OCI-LY7 (cell line): ENCODE data around the gene SGTA. TPM values are rescaled to one million over a fixed set of nuclear protein-coding genes. Genes with fewer than 3 reads are reported as not detected.

Source experiments
- BruUV-seq: library from RNA; stranded (reverse); fragments of 400-500 nt; replicated peaks from 2 replicates; lab custom pipeline; 2021; lab: Mats Ljungman, UMichigan
- CTCF ChIA-PET: fragments of 300-600 bp; sonication (Branson Sonifier 250); formaldehyde crosslinking; loops from one replicate; lab custom pipeline; 2022; ENCODE audit warnings: antibody characterized with exemption; ENCODE audit not compliant: unreplicated experiment; lab: Charles Lee
- POLR2A ChIA-PET: fragments of 300-600 bp; sonication (Branson Sonifier 250); formaldehyde crosslinking; loops from one replicate; lab custom pipeline; 2022; ENCODE audit warnings: antibody characterized with exemption; lab: Charles Lee
- DNase-seq: peaks from one replicate; pipeline ENCODE4 v3.0.0-alpha.2; 2015; ENCODE audit warnings: low spot score
- H2AFZ ChIP-seq: fragments of 200-600 bp; sonication (generic), shearing (Covaris generic); 2 replicates; pipeline ENCODE4 v1.6.1; 2014; ENCODE audit warnings: mild to moderate bottlenecking, antibody characterized with exemption, low read length, moderate library complexity
- H3K27ac ChIP-seq: fragments of 200-600 bp; sonication (generic); 2 replicates; pipeline ENCODE4 v1.5.1; 2014; ENCODE audit warnings: mixed run types, low read depth, mild to moderate bottlenecking, moderate library complexity, low read length, inconsistent platforms; ENCODE audit not compliant: poor library complexity, severe bottlenecking
- H3K36me3 ChIP-seq: fragments of 200-600 bp; sonication (generic); 2 replicates; pipeline ENCODE4 v1.6.1; 2014; ENCODE audit warnings: mild to moderate bottlenecking, antibody characterized with exemption, low read length, moderate library complexity, mixed read lengths; ENCODE audit not compliant: insufficient read depth
- H3K4me1 ChIP-seq: fragments of 200-600 bp; sonication (generic); 2 replicates; pipeline ENCODE4 v1.5.1; 2014; ENCODE audit warnings: mild to moderate bottlenecking, low read length; ENCODE audit not compliant: insufficient read depth, poor library complexity, severe bottlenecking
- H3K4me2 ChIP-seq: fragments of 200-600 bp; sonication (generic); 2 replicates; pipeline ENCODE4 v1.6.1; 2014; ENCODE audit warnings: mild to moderate bottlenecking, low read length
- H3K4me3 ChIP-seq: fragments of 200-600 bp; sonication (generic); 2 replicates; pipeline ENCODE4 v1.5.1; 2014; ENCODE audit warnings: mild to moderate bottlenecking, low read depth, low read length; ENCODE audit not compliant: poor library complexity, severe bottlenecking
- H3K79me2 ChIP-seq: fragments of 200-600 bp; sonication (generic); 2 replicates; pipeline ENCODE4 v1.6.1; 2016; ENCODE audit warnings: low read depth, mild to moderate bottlenecking, low read length, moderate library complexity, mixed read lengths; ENCODE audit not compliant: insufficient read depth
- H3K9me2 ChIP-seq: fragments of 200-600 bp; sonication (generic); 2 replicates; pipeline ENCODE4 v1.6.1; 2016; ENCODE audit warnings: mild to moderate bottlenecking, low read length, mixed read lengths; ENCODE audit not compliant: insufficient read depth
- H3K9me3 ChIP-seq: fragments of 200-600 bp; sonication (generic); 2 replicates; pipeline ENCODE4 v1.6.1; 2014; ENCODE audit warnings: mild to moderate bottlenecking, mixed run types, low read length, mixed read lengths
- H4K20me1 ChIP-seq: fragments of 200-600 bp; sonication (generic); 2 replicates; pipeline ENCODE4 v1.6.1; 2014; ENCODE audit warnings: mild to moderate bottlenecking, antibody characterized with exemption, low read length, moderate library complexity, mixed read lengths; ENCODE audit not compliant: insufficient read depth
- EZH2phosphoT487 ChIP-seq: fragments of 200-600 bp; sonication (generic); IDR thresholded peaks from 2 replicates; pipeline ENCODE4 v1.6.1; 2018; ENCODE audit warnings: low read depth, borderline replicate concordance, mild to moderate bottlenecking, mixed run types, antibody characterized with exemption, low read length, moderate library complexity, mixed read lengths
- intact Hi-C: fragments of 100-400 bp; cut with micrococcal nuclease; formaldehyde crosslinking; loops from one replicate; pipeline ENCODE4 v1.10.0; 2022; ENCODE audit not compliant: unreplicated experiment
- total RNA-seq, 2 experiments: library from RNA; depleted of rRNA in 1 of 2; stranded (reverse); fragments of >200 nt in 1 of 2; shearing (Covaris generic) in 1 of 2; gene quantifications; 2 replicates each; pipeline ENCODE4 v1.2.3, GENCODE V29; 2014 to 2022
- TF ChIP-seq, protein P1 (sequence below): fragments of 200-600 bp; sonication (generic); conservative IDR thresholded peaks from 2 replicates; pipeline ENCODE4 v1.5.1; 2014; ENCODE audit warnings: mild to moderate bottlenecking, antibody characterized with exemption, low read length, moderate library complexity, mixed read lengths

SGTA gene
- total RNA-seq, 2 experiments from 2014 or later = 68.2 to 82.4 TPM

DNA sequence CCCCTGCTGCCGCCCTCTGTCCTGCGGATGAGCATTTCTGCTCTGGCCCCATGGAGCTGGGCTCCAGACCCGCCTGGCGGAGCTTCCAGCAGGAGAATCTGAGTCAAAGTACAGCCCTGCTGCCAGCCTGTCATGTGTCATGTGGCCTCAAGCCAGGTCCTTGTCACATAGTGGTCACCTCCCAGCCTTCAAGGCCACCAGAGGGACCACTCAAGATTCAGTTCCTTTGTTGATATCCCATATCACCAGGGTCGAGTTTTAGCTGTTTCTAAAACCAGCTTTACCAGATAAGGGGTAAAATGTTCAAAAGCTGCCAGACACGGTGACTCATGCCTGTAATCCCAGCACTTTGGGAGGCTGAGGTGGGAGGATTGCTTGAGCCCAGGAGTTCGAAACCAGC, 15.7 kb upstream of the SGTA start:
- H2AFZ ChIP-seq = no peak overlapping the region
- no TSS peak for BruUV-seq
- DNase-seq = no peak
- peaks cover 96% of the 10 kb centered on the region for H3K36me3 ChIP-seq
- ChIA-PET CTCF (no interaction called here), POLR2A (no interaction called here)
- H4K20me1 ChIP-seq = no peaks in the 10 kb centered on the region; the same call in 1 of the 2 replicates
- H3K4me2 ChIP-seq = no peak overlapping the region
- intact Hi-C loops = no loop called here
- H3K4me1 ChIP-seq = no peaks in the 10 kb centered on the region
- TF ChIP-seq EZH2phosphoT487 = no peak
- TF ChIP-seq, protein P1, sequence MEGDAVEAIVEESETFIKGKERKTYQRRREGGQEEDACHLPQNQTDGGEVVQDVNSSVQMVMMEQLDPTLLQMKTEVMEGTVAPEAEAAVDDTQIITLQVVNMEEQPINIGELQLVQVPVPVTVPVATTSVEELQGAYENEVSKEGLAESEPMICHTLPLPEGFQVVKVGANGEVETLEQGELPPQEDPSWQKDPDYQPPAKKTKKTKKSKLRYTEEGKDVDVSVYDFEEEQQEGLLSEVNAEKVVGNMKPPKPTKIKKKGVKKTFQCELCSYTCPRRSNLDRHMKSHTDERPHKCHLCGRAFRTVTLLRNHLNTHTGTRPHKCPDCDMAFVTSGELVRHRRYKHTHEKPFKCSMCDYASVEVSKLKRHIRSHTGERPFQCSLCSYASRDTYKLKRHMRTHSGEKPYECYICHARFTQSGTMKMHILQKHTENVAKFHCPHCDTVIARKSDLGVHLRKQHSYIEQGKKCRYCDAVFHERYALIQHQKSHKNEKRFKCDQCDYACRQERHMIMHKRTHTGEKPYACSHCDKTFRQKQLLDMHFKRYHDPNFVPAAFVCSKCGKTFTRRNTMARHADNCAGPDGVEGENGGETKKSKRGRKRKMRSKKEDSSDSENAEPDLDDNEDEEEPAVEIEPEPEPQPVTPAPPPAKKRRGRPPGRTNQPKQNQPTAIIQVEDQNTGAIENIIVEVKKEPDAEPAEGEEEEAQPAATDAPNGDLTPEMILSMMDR = no peak
- H3K9me3 ChIP-seq = no peaks in the 10 kb centered on the region
- H3K4me3 ChIP-seq = no peak overlapping the region
- H3K9me2 ChIP-seq = no peaks in the 10 kb centered on the region
- H3K79me2 ChIP-seq = no peaks in the 10 kb centered on the region
- no peak overlapping the region for H3K27ac ChIP-seq

DNA sequence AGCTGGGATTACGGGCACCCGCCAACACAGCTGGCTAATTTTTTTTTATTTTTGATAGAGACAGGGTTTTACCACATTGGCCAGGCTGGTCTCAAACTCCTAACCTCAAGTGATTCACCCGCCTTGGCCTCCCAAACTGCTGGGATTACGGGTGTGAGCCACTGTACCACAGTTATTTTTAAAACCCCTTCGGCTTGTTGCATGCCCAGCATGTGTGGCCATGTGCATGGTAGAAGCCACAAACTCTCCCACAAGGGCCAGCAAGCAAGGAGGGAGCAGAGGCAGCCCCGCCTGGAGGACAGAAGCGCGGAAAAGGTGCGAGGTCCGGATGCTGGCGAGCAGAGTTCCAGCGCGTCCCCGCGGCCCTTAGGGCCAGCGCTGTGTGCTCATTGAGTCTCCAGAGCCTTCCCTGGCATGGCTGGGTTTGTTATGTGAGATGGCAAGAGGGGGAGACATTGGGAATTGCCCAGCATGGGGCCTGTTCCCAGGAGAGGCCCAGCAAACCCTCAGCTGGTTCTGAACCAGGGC, 15.1 kb upstream of the SGTA start:
- H3K4me2 ChIP-seq = no peak overlapping the region
- no TSS peak for BruUV-seq
- no peaks in the 10 kb centered on the region for H3K4me1 ChIP-seq
- H3K9me3 ChIP-seq = no peaks in the 10 kb centered on the region
- no peak overlapping the region for H3K4me3 ChIP-seq
- DNase-seq = no peak
- CTCF ChIA-PET = no interaction called here
- no peaks in the 10 kb centered on the region for H3K9me2 ChIP-seq
- no peak overlapping the region for H3K27ac ChIP-seq
- H2AFZ ChIP-seq = no peak overlapping the region
- TF ChIP-seq, protein P1 = no peak
- no peak for TF ChIP-seq EZH2phosphoT487
- intact Hi-C loops = no loop called here
- POLR2A ChIA-PET = no interaction called here
- no peaks in the 10 kb centered on the region for H3K79me2 ChIP-seq
- no peaks in the 10 kb centered on the region; the same call in 1 of the 2 replicates for H4K20me1 ChIP-seq
- H3K36me3 ChIP-seq = peaks cover 96% of the 10 kb centered on the region

DNA sequence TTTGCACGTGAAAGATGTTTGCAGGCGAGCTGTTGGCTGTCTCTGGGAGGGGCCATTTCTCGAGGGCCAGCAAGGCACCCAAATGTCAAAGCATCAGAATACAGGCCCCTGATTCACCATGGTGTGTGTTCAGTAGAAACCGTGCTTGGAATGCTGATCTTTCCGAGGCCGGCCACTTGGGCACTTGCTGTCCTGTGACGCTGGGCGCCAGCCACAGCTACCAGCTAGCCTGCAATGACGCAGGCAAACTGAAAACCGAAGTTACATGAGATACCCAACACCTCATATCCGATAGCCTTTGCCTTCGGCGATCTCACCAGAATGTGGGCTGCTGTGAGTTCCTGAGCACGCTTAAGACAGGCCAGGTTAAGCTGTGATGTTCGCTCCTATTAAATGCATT, 14.2 kb upstream of the SGTA start:
- Histone ChIP-seq H3K27ac (no peak overlapping the region), H3K79me2 (no peaks in the 10 kb centered on the region), H3K4me1 (no peaks in the 10 kb centered on the region), H3K9me2 (no peaks in the 10 kb centered on the region), H3K4me3 (no peak overlapping the region), H3K4me2 (no peak overlapping the region), H4K20me1 (no peaks in the 10 kb centered on the region; the same call in 1 of the 2 replicates), H3K36me3 (peaks cover 95% of the 10 kb centered on the region), H3K9me3 (no peaks in the 10 kb centered on the region), H2AFZ (no peak overlapping the region)
- intact Hi-C loops = no loop called here
- no TSS peak for BruUV-seq
- no peak for DNase-seq
- CTCF ChIA-PET = no interaction called here
- TF ChIP-seq EZH2phosphoT487 = no peak
- TF ChIP-seq, protein P1 = no peak
- POLR2A ChIA-PET = no interaction called here
